ENCODE data around the gene SLC1A7. TPM values are rescaled to one million over a fixed set of nuclear protein-coding genes. Genes with fewer than 3 reads are reported as not detected.

SLC1A7 gene
- total and polyA plus RNA-seq, 2 of the 13 experiments (the other 11 are each of a cell fraction or from before 2014, with no cell fraction given): 0.04 to 2.0 TPM

DNA sequence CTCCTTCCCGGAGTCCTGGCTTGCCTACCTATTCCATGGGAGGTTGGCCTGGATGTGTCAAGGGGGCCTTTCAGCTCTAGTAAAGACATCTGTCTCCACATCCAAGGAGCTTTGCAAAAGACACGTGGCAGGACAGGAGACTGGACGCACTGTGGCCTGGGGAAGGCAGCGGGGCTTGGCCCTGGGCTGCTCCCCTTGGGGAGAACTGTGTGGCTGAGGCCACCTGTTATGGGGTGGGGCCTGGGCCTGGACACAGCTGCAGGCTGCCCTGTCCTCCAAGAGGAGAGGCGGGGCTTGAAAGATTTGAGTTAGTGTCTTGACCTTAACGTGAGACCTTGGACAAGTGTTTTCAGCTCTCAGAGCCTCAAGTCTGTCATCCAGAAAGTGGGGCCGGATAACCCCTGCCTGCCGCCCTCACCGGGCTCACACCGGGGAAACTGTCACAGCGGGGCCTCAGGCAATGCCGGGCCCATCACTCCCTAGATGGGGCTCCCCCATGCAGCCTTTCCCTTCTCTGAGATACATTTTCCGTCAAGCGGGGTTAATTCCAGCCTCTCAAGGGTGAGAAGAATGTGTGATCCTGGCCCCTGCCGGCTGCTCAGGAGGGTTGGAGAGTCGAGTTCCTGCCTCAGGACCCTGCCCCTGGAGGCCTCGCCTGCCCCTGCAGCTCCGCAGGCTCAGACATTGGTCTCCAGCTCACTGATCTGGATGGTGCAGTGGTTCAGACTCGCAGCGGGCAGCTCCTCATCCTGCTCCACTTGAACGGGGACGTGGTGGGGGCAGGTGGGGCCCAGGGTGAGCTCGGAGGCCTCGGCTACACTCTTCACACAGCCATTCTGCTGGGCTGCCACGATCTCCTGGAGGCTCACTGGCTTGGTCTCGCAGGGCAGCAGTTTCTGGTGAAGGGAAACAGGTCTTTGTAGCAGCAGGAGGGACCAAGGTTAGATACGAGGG, 54.8 kb downstream of the SLC1A7 start (continued):
- TF ChIP-seq ZNF224 (CRISPR knock-in tag; IDR thresholded peaks at IDR 0.05): no peak
- TF ChIP-seq, protein P1, sequence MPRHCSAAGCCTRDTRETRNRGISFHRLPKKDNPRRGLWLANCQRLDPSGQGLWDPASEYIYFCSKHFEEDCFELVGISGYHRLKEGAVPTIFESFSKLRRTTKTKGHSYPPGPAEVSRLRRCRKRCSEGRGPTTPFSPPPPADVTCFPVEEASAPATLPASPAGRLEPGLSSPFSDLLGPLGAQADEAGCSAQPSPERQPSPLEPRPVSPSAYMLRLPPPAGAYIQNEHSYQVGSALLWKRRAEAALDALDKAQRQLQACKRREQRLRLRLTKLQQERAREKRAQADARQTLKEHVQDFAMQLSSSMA (CRISPR knock-in tag; IDR thresholded peaks at IDR 0.05): 0 out of 2 replicates have a peak, but pooled peaks have one; percentile 58
- no peak for TF ChIP-seq ZNF496 (CRISPR knock-in tag; IDR thresholded peaks at IDR 0.05; ENCODE audit: insufficient replicate concordance)
- no peak for TF ChIP-seq HNF4G (IDR thresholded peaks at IDR 0.05; ENCODE audit: borderline replicate concordance, low read depth, low read length)
- TF ChIP-seq HNF4G (CRISPR knock-in tag; IDR thresholded peaks at IDR 0.05; ENCODE audit: borderline replicate concordance, low read depth): peak; percentile 6; the same call in 1 of the 2 replicates
- peak; percentile 50; the same call in 1 of the 2 replicates for TF ChIP-seq RAD21 (CRISPR knock-in tag; IDR thresholded peaks at IDR 0.05)
- TF ChIP-seq, protein P2, sequence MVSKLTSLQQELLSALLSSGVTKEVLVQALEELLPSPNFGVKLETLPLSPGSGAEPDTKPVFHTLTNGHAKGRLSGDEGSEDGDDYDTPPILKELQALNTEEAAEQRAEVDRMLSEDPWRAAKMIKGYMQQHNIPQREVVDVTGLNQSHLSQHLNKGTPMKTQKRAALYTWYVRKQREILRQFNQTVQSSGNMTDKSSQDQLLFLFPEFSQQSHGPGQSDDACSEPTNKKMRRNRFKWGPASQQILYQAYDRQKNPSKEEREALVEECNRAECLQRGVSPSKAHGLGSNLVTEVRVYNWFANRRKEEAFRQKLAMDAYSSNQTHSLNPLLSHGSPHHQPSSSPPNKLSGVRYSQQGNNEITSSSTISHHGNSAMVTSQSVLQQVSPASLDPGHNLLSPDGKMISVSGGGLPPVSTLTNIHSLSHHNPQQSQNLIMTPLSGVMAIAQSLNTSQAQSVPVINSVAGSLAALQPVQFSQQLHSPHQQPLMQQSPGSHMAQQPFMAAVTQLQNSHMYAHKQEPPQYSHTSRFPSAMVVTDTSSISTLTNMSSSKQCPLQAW (CRISPR knock-in tag; IDR thresholded peaks at IDR 0.05): peak; percentile 65
- TF ChIP-seq ZNF101 (CRISPR knock-in tag; IDR thresholded peaks at IDR 0.05; ENCODE audit: borderline replicate concordance, low read depth): no peak
- TF ChIP-seq GFI1 (CRISPR knock-in tag; IDR thresholded peaks at IDR 0.05; ENCODE audit: borderline replicate concordance): no peak
- no peak for TF ChIP-seq ZBTB7A (CRISPR knock-in tag; IDR thresholded peaks at IDR 0.05)
- TF ChIP-seq, protein P3, sequence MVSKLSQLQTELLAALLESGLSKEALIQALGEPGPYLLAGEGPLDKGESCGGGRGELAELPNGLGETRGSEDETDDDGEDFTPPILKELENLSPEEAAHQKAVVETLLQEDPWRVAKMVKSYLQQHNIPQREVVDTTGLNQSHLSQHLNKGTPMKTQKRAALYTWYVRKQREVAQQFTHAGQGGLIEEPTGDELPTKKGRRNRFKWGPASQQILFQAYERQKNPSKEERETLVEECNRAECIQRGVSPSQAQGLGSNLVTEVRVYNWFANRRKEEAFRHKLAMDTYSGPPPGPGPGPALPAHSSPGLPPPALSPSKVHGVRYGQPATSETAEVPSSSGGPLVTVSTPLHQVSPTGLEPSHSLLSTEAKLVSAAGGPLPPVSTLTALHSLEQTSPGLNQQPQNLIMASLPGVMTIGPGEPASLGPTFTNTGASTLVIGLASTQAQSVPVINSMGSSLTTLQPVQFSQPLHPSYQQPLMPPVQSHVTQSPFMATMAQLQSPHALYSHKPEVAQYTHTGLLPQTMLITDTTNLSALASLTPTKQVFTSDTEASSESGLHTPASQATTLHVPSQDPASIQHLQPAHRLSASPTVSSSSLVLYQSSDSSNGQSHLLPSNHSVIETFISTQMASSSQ (IDR thresholded peaks at IDR 0.05; ENCODE audit: low read depth): no peak
- TF ChIP-seq, protein P3 (CRISPR knock-in tag; IDR thresholded peaks at IDR 0.05; ENCODE audit: borderline replicate concordance): no peak
- peak; percentile 82 for TF ChIP-seq ZNF205 (CRISPR knock-in tag; IDR thresholded peaks at IDR 0.05)
- TF ChIP-seq ZNF225 (CRISPR knock-in tag; IDR thresholded peaks at IDR 0.05): no peak
- TF ChIP-seq, protein P4, sequence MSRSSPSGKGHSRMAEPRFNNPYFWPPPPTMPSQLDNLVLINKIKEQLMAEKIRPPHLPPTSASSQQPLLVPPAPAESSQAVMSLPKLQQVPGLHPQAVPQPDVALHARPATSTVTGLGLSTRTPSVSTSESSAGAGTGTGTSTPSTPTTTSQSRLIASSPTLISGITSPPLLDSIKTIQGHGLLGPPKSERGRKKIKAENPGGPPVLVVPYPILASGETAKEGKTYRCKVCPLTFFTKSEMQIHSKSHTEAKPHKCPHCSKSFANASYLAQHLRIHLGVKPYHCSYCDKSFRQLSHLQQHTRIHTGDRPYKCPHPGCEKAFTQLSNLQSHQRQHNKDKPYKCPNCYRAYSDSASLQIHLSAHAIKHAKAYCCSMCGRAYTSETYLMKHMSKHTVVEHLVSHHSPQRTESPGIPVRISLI (CRISPR knock-in tag; IDR thresholded peaks at IDR 0.05; ENCODE audit: borderline replicate concordance): no peak
- peak; percentile 85 for TF ChIP-seq ZMYM3 (CRISPR knock-in tag; IDR thresholded peaks at IDR 0.05)
- TF ChIP-seq ZNF883 (CRISPR knock-in tag; IDR thresholded peaks at IDR 0.05; ENCODE audit: not compliant biosample characterization): no peak
- no peak for TF ChIP-seq AGO1 (IDR thresholded peaks at IDR 0.05; ENCODE audit: low read depth, low read length, poor library complexity, severe bottlenecking)
- no peak for TF ChIP-seq ZIK1 (CRISPR knock-in tag; IDR thresholded peaks at IDR 0.05; ENCODE audit: borderline replicate concordance, low read depth)
- TF ChIP-seq ZMYM4 (CRISPR knock-in tag; IDR thresholded peaks at IDR 0.05): no peak
- no peak for TF ChIP-seq ZNF563 (CRISPR knock-in tag; IDR thresholded peaks at IDR 0.05)

Data from HepG2 (cell line).